NT2/D1 (cell line): ENCODE results near the gene PGR.

Experiments used
- SUZ12 ChIP-seq: IDR thresholded peaks from 2 replicates; pipeline ENCODE4 v1.6.1; 2011; ENCODE audit not compliant: insufficient read length, insufficient read depth; ENCODE audit errors: extremely low read depth
- YY1 ChIP-seq: IDR thresholded peaks from 2 replicates; pipeline ENCODE4 v1.6.1; 2011; ENCODE audit not compliant: insufficient read length, insufficient read depth
- ZNF274 ChIP-seq: IDR thresholded peaks from 2 replicates; pipeline ENCODE4 v1.6.1; 2011; ENCODE audit warnings: mild to moderate bottlenecking, low read depth, low read length

DNA sequence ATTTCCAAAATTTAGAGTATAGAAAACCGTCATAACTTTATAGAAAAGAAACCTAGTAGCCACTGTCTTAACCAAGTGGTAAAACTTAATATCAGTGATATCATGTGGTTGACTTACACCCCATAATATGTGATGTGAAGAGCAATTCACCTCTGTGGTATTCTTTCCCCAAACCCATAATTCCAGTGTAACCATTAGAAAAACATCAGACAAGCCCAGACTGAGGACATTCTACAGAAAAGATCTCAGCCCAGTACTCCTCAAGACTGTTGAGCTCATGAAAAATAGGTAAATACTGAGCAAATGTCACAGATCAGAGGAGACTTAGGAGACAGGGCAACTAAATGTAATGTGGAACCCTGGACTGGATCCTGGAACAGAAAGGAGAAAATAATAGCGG lies 134.6 kb downstream of the PGR start:
- TF ChIP-seq ZNF274 (no peak), YY1 (no peak), SUZ12 (no peak)
